Lung (tissue), 12 donors: ENCODE measurements around the gene PROX1. TPM values are rescaled to one million over a fixed set of nuclear protein-coding genes. Genes with fewer than 3 reads are reported as not detected.

Experiments
- ATAC-seq: fragments of 200-7000 bp; cut with Tn5 transposase; one replicate; pipeline ENCODE4 v1.9.1; 2020; ENCODE audit warnings: moderate number of reproducible peaks; ENCODE audit not compliant: insufficient read depth, low FRiP score
- DNase-seq, 3 donors: peaks; one replicate each; pipeline ENCODE4 v3.0.0-alpha.2; 2013 to 2017
- H3K27ac ChIP-seq, 2 donors: one replicate each; pipeline ENCODE4 v1.5.1; 2013; ENCODE audit warnings: mild to moderate bottlenecking in 2 of 2, moderate library complexity in 2 of 2, control low read depth in 1 of 2, inconsistent platforms in 1 of 2, low read depth in 1 of 2, low read length in 1 of 2
- H3K27me3 ChIP-seq, 3 donors: one replicate each; pipeline ENCODE4 v1.5.1; 2013; ENCODE audit warnings: low read length in 2 of 3; ENCODE audit not compliant: control insufficient read depth in 3 of 3, insufficient read depth in 3 of 3
- H3K36me3 ChIP-seq, 4 donors: one replicate each; pipeline ENCODE4 v1.5.1; 2013; ENCODE audit warnings: low read length in 4 of 4, mild to moderate bottlenecking in 1 of 4, moderate library complexity in 1 of 4; ENCODE audit not compliant: control insufficient read depth in 4 of 4, insufficient read depth in 4 of 4
- H3K4me1 ChIP-seq, 5 donors: one replicate each; pipeline ENCODE4 v1.5.1; 2013; ENCODE audit warnings: low read length in 5 of 5, mild to moderate bottlenecking in 2 of 5, moderate library complexity in 1 of 5; ENCODE audit not compliant: control insufficient read depth in 5 of 5, insufficient read depth in 5 of 5
- H3K4me3 ChIP-seq: one replicate; pipeline ENCODE4 v1.5.1; 2013; ENCODE audit warnings: mild to moderate bottlenecking, control low read depth, moderate library complexity
- H3K9ac ChIP-seq, 2 donors: one replicate each; pipeline ENCODE4 v1.5.1; 2013; ENCODE audit warnings: low read length in 2 of 2, control low read depth in 1 of 2; ENCODE audit not compliant: insufficient read depth in 1 of 2
- H3K9me3 ChIP-seq, 4 donors: one replicate each; pipeline ENCODE4 v1.5.1; 2013; ENCODE audit warnings: low read length in 3 of 4, mild to moderate bottlenecking in 1 of 4, moderate library complexity in 1 of 4; ENCODE audit not compliant: control insufficient read depth in 4 of 4, insufficient read depth in 3 of 4
- CTCF ChIP-seq: IDR thresholded peaks from 2 replicates; pipeline ENCODE4 v1.5.1; 2012; ENCODE audit warnings: mild to moderate bottlenecking; ENCODE audit errors: control extremely low read depth, extremely low read depth
- WGBS, 2 donors: extraction: QIAGEN DNeasy Blood & Tissue Kit; methylation state at CpG; one replicate each; pipeline ENCODE4 v1.1.7; 2013; 5-methylcytosine and 5-hydroxymethylcytosine counted together
- polyA plus RNA-seq, 2 donors: library from polyadenylated mRNA; stranded (reverse); fragments of 200-250 nt; gene quantifications; one replicate each; pipeline ENCODE4 v1.2.1, GENCODE V29; 2013
- total RNA-seq, 2 donors: library from RNA; depleted of rRNA in 1 of 2; stranded (reverse); fragments of >200 nt in 1 of 2; gene quantifications; one replicate each; pipeline ENCODE4 v1.2.1, GENCODE V29; 2014 to 2021
- donor health status: control.
- donor health status: control.
- donor health status: Bipolar disorder and iron deficiency.
- donor health status: healthy.
- donor health status: DM: yes; HTN: yes; CAD: no.

The PROX1 gene
- total and polyA plus RNA-seq, 4 donors = 0.33 to 10.1 (median 4.0) TPM

DNA sequence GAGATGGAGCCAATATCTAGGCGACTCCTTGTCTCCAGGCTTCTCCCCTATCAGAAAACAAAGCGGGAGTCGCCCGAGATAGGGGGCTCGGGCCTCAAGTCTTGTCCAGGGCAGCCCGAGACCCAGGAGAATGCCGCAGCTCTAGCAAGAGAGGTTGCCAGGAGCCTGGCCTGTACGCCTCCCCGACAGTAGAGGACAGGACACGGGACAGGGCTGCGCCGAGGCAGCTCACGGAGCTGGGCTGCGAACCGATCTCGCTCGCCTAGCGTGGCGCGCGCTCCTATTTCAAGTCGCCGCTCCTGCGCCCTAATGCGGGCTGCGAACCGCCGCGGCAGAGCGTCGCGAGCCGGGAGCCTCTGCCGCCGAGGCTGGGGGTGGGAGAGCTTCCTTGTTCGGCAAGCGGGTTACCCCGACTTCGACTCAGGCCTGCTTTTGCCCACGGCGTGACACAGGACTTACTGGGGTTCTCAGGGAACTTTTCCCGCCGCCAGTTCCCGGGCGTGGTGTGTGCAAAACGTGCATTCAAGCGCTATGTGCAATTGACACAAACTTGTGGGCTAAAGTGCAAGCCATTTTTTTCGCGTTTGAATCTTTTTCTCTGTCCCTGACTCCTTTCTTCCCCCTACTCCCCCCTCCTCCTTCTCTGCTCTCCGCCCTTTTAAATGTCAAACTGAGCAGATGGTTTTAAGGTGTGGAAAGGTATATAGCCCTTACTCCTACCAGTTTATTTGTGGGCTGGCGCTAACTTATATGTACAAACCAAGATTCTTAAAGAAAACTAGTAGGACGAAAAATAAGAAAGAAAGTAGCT, 2.4 kb upstream of the PROX1 start:
- ATAC-seq (no peak), DNase-seq (peak; percentile 44 to 57 (median 53))
- no peak for TF ChIP-seq CTCF
- peaks cover 9 to 80% (median 73%) of the 10 kb centered on the region in 3 donors for H3K27me3 ChIP-seq
- H3K9ac ChIP-seq = no peak overlapping the region
- H3K27ac ChIP-seq = peak overlapping the region in 1 of 2 donors; percentile 4
- H3K4me1 ChIP-seq = peaks cover 0 to 54% (median 6%) of the 10 kb centered on the region in 5 donors
- H3K4me3 ChIP-seq = no peak overlapping the region
- no peaks in the 10 kb centered on the region for H3K36me3 ChIP-seq
- WGBS, 2 donors = 4 to 6% methylated on average over 52 of the region's 52 CpGs
- peaks cover 0 to 9% (median 0%) of the 10 kb centered on the region in 4 donors for H3K9me3 ChIP-seq

- no peak for TF ChIP-seq CTCF
- Histone ChIP-seq H3K9me3 (peaks cover 0 to 7% (median 0%) of the 10 kb centered on the region in 4 donors), H3K36me3 (no peaks in the 10 kb centered on the region), H3K9ac (no peak overlapping the region), H3K27me3 (peaks cover 4 to 80% (median 74%) of the 10 kb centered on the region in 3 donors), H3K4me1 (peaks cover 0 to 55% (median 9%) of the 10 kb centered on the region in 5 donors), H3K27ac (no peak overlapping the region), H3K4me3 (no peak overlapping the region)
- DNase-seq = peak; percentile 27 to 71 (median 36)
- no peak for ATAC-seq
- 8 to 10% methylated on average over 31 of the region's 31 CpGs for WGBS, 2 donors
Observed at GRCh38 chr1:213986020-213986924, 1.5 kb upstream of the PROX1 start.

- Histone ChIP-seq H3K9ac (no peak overlapping the region), H3K36me3 (no peaks in the 10 kb centered on the region), H3K9me3 (peaks cover 0 to 7% (median 0%) of the 10 kb centered on the region in 4 donors), H3K27me3 (peaks cover 4 to 76% (median 74%) of the 10 kb centered on the region in 3 donors), H3K4me3 (no peak overlapping the region), H3K4me1 (peaks cover 0 to 55% (median 9%) of the 10 kb centered on the region in 5 donors), H3K27ac (no peak overlapping the region)
- ATAC-seq = no peak
- no peak for DNase-seq
- 6 to 9% methylated on average over 6 of the region's 6 CpGs for WGBS, 2 donors
- no peak for TF ChIP-seq CTCF
Observed at GRCh38 chr1:213986925-213987250, 885 bp upstream of the PROX1 start.
